ENCODE measurements around the gene RAET1G. TPM values are rescaled to one million over a fixed set of nuclear protein-coding genes. Genes with fewer than 3 reads are reported as not detected.

The RAET1G gene
- total RNA-seq, 1 experiment from 2014 or later, result 9.9 TPM

DNA sequence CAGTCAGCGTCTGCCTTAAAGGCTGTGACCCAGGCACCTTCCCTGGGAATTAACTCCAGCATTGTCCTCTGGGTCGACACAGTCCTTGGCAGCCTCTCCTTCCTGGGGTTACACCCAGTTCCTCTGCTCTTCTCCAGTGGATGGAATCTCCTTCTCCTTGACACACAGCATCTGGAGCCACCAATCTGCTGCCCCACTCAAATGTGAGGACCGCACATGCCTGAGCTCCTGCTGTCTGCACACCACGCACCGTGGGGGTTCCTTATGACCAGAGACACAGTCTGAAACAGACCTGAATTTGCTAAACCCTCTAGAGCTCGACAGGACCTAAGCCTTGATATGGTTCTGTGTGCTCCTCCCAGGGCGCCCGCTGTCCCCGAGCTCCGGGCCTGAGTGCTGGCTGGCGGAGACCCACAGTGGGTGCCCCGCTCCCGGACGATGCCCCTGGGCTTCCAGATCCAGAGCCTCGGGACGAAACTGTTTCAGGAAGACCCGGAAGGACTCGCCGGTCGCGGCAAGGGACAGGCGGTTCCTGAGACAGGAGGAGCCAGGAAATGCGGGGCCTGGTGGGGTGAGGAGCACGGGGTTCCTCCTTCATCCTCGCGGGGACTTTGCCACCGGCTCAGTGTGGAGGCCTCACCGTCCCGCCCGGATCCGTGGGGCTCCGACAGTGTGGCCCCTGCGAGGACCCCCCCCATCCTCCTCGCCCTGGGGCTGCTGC lies 2.5 kb upstream of the RAET1G start:
- DNase-seq (ENCODE audit: unreplicated experiment), result no peak
- Mint-ChIP-seq H3K27me3 (ENCODE audit: insufficient read depth, unreplicated experiment) (peaks cover 28% of the 10 kb centered on the region), H3K9me3 (ENCODE audit: unreplicated experiment) (no peaks in the 10 kb centered on the region), H3K4me3 (ENCODE audit: unreplicated experiment) (no peak overlapping the region), H3K4me1 (ENCODE audit: insufficient read depth, unreplicated experiment) (peaks cover 19% of the 10 kb centered on the region), H3K27ac (ENCODE audit: low read depth, unreplicated experiment) (no peak overlapping the region), H3K36me3 (ENCODE audit: insufficient read depth, unreplicated experiment) (no peaks in the 10 kb centered on the region)
- TF ChIP-seq CTCF (IDR thresholded peaks at IDR 0.05; ENCODE audit: unreplicated experiment), result no peak
- ChIA-PET CTCF (interaction anchor here (0.6 to 3.9 kb wide), 12 partner anchors 25 to 482 kb away, joined by 3 to 43 read pairs (median 5); no protein-coding TSS in a partner anchor), POLR2A (interaction anchor here (1.0 to 3.4 kb wide), 4 partner anchors 25 to 204 kb away, joined by 3 to 14 read pairs (median 4); no protein-coding TSS in a partner anchor)
- BruUV-seq (replicated peaks), result no TSS peak
- intact Hi-C loops (cut with micrococcal nuclease), result loop anchor here (10.0 kb wide), 1 partner anchor 381 kb away; the partner anchor contains the start of gene PPIL4

GRCh38 chr6:149924933-149925252 lies 2.0 kb upstream of the RAET1G start:
- no peak for DNase-seq (ENCODE audit: unreplicated experiment)
- intact Hi-C loops (cut with micrococcal nuclease), result loop anchor here (10.0 kb wide), 1 partner anchor 380 kb away; the partner anchor contains the start of gene PPIL4
- H3K4me1 Mint-ChIP-seq (ENCODE audit: insufficient read depth, unreplicated experiment), result peaks cover 19% of the 10 kb centered on the region
- no TSS peak for BruUV-seq (replicated peaks)
- H3K9me3 Mint-ChIP-seq (ENCODE audit: unreplicated experiment), result no peaks in the 10 kb centered on the region
- H3K27me3 Mint-ChIP-seq (ENCODE audit: insufficient read depth, unreplicated experiment), result peaks cover 23% of the 10 kb centered on the region
- no peak overlapping the region for H3K4me3 Mint-ChIP-seq (ENCODE audit: unreplicated experiment)
- H3K36me3 Mint-ChIP-seq (ENCODE audit: insufficient read depth, unreplicated experiment), result no peaks in the 10 kb centered on the region
- no peak for TF ChIP-seq CTCF (IDR thresholded peaks at IDR 0.05; ENCODE audit: unreplicated experiment)
- H3K27ac Mint-ChIP-seq (ENCODE audit: low read depth, unreplicated experiment), result no peak overlapping the region
- CTCF ChIA-PET, result interaction anchor here (0.6 to 3.9 kb wide), 18 partner anchors 24 to 483 kb away, joined by 3 to 43 read pairs (median 4); no protein-coding TSS in a partner anchor
- POLR2A ChIA-PET, result interaction anchor here (1.0 to 3.4 kb wide), 5 partner anchors 24 to 204 kb away, joined by 3 to 14 read pairs (median 6); no protein-coding TSS in a partner anchor

DNA sequence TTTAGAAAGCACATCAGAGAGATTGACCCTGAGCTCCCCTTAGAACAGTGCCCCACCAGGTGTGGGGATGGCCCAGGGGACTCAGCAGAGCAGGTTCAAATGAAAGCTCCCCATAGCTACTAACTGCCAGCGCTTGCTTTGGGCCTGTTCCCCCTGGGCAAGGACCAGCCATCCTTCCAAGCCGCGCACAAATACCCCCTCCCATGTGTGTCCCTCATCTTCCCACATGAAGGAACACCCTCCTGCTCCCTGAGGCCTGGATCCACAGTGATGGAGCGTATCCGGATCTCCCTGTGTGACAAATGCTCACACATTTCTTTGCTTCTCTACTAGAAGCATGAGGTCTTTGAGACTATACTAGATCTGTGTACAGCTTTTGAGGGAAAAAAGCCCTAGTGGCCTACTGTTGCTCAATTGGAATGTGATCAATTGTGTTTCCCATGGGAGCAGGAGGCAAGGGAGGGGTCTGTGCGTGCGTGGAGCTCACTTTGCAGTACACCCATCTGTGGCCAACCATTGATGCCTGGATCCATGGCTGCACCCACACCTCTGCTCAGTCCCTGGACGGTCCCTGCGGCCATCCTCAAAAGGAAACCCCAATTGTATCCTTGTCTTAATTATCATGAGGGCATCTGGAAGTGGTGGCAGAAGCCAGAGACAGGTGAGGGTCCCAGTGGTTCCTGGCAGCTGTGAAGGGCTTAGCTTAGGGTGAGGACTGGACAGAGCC lies 1.4 kb upstream of the RAET1G start:
- no peak for DNase-seq (ENCODE audit: unreplicated experiment)
- Mint-ChIP-seq H3K27ac (ENCODE audit: low read depth, unreplicated experiment) (no peak overlapping the region), H3K27me3 (ENCODE audit: insufficient read depth, unreplicated experiment) (peaks cover 18% of the 10 kb centered on the region), H3K4me1 (ENCODE audit: insufficient read depth, unreplicated experiment) (peaks cover 19% of the 10 kb centered on the region), H3K9me3 (ENCODE audit: unreplicated experiment) (no peaks in the 10 kb centered on the region), H3K36me3 (ENCODE audit: insufficient read depth, unreplicated experiment) (no peaks in the 10 kb centered on the region), H3K4me3 (ENCODE audit: unreplicated experiment) (no peak overlapping the region)
- POLR2A ChIA-PET, result interaction anchor here (0.7 to 3.4 kb wide), 8 partner anchors 24 to 203 kb away, joined by 3 to 14 read pairs (median 4); no protein-coding TSS in a partner anchor
- no peak for TF ChIP-seq CTCF (IDR thresholded peaks at IDR 0.05; ENCODE audit: unreplicated experiment)
- CTCF ChIA-PET, result interaction anchor here (0.7 to 3.9 kb wide), 19 partner anchors 24 to 483 kb away, joined by 3 to 43 read pairs (median 4); no protein-coding TSS in a partner anchor
- BruUV-seq (replicated peaks), result no TSS peak
- intact Hi-C loops (cut with micrococcal nuclease), result loop anchor here (10.0 kb wide), 1 partner anchor 380 kb away; the partner anchor contains the start of gene PPIL4
